Astrocyte (in vitro differentiated cells and primary cell): ENCODE measurements around the gene ADAMTS8.

Experiments used
- EZH2 ChIP-seq: IDR thresholded peaks from 2 replicates; pipeline ENCODE4 v1.6.1; 2012; ENCODE audit warnings: mild to moderate bottlenecking, low read length, inconsistent platforms; ENCODE audit not compliant: insufficient read depth
- TF ChIP-seq, protein P1 (sequence below): IDR thresholded peaks from 2 replicates; pipeline ENCODE4 v1.5.1; 2011; ENCODE audit warnings: low read depth, mild to moderate bottlenecking, inconsistent platforms, low read length, moderate library complexity; ENCODE audit not compliant: insufficient read depth

DNA sequence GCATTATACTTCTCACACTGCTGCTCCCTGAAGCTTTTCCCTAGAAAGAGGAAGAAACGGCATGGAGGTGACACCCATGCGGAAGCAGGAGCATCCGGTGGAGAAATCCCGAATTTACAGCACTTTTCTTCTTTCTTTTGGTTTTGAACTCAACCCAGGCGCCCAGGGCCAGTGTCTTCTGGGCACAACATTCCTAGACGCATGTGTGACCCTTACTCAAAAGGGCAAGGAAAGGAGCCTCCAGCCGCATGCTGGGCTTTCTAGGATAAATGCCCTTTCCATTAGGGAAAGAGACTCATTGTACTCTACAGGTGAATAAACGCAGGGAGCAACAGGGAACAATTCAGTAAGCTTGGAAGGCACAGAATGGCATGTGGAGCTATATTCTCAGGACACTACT lies 19.5 kb downstream of the ADAMTS8 start:
- TF ChIP-seq, protein P1, sequence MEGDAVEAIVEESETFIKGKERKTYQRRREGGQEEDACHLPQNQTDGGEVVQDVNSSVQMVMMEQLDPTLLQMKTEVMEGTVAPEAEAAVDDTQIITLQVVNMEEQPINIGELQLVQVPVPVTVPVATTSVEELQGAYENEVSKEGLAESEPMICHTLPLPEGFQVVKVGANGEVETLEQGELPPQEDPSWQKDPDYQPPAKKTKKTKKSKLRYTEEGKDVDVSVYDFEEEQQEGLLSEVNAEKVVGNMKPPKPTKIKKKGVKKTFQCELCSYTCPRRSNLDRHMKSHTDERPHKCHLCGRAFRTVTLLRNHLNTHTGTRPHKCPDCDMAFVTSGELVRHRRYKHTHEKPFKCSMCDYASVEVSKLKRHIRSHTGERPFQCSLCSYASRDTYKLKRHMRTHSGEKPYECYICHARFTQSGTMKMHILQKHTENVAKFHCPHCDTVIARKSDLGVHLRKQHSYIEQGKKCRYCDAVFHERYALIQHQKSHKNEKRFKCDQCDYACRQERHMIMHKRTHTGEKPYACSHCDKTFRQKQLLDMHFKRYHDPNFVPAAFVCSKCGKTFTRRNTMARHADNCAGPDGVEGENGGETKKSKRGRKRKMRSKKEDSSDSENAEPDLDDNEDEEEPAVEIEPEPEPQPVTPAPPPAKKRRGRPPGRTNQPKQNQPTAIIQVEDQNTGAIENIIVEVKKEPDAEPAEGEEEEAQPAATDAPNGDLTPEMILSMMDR, result no peak
- TF ChIP-seq EZH2, result no peak
